GM19372 (cell line): ENCODE data around the gene FBXO41.

Source experiments
- ATAC-seq: cut with Tn5 transposase; IDR thresholded peaks from one replicate; pipeline ENCODE4 v1.9.1; 2021; ENCODE audit warnings: mild to moderate bottlenecking, low read depth, moderate library complexity; ENCODE audit not compliant: unreplicated experiment

Gene FBXO41

GRCh38 chr2:73218298-73218697 is 66.0 kb downstream of the FBXO41 start:
- ATAC-seq, result no peak

- ATAC-seq, result no peak
Observed at GRCh38 chr2:73217826-73218225, 66.5 kb downstream of the FBXO41 start.

GRCh38 chr2:73217160-73217559 is 67.1 kb downstream of the FBXO41 start:
- ATAC-seq, result no peak

GRCh38 chr2:73215254-73215653 is 69.0 kb downstream of the FBXO41 start:
- no peak for ATAC-seq

- ATAC-seq, result peak; percentile 89
Observed at GRCh38 chr2:73214120-73215035, 69.9 kb downstream of the FBXO41 start, which contains the start of gene SMYD5. Gene SMYD5 (plus strand): TSS chr2:73214245. CDS start chr2:73214267, 22 bp downstream.

GRCh38 chr2:73212448-73213176 is 71.7 kb downstream of the FBXO41 start:
- ATAC-seq, result peak; percentile 58

GRCh38 chr2:73212098-73212447 is 72.2 kb downstream of the FBXO41 start:
- ATAC-seq, result no peak

- ATAC-seq, result no peak
Observed at GRCh38 chr2:73210696-73211095, 73.6 kb downstream of the FBXO41 start.

- ATAC-seq, result no peak
Observed at GRCh38 chr2:73210019-73210418, 74.3 kb downstream of the FBXO41 start.

- no peak for ATAC-seq
Observed at GRCh38 chr2:73208258-73208657, 76.0 kb downstream of the FBXO41 start.

GRCh38 chr2:73205611-73206010 is 78.7 kb downstream of the FBXO41 start:
- no peak for ATAC-seq
